IMR-90 (cell line): ENCODE results near the gene GPC5. TPM values are rescaled to one million over a fixed set of nuclear protein-coding genes. Genes with fewer than 3 reads are reported as not detected.
"Not testable (repeated sequence)": the region's sequence is repeated elsewhere in the genome, so short reads cannot be mapped to it uniquely, and the experiment has no call there.

Experiments
- ATAC-seq: fragments of 200-7000 bp; cut with Tn5 transposase; 2 replicates; pipeline ENCODE4 v1.9.1; 2020; ENCODE audit warnings: low read depth, mild to moderate bottlenecking, moderate library complexity
- BruUV-seq: library from RNA; stranded (reverse); fragments of 400-500 nt; replicated peaks from 2 replicates; lab custom pipeline; 2021; lab: Mats Ljungman, UMichigan
- CTCF ChIA-PET: fragments of 300-600 bp; formaldehyde crosslinking; extraction: SDS; loops from one replicate; lab custom pipeline; 2021; ENCODE audit warnings: antibody characterized with exemption; lab: Yijun Ruan, JAX
- POLR2A ChIA-PET: fragments of 300-600 bp; sonication (Branson Sonifier 250); formaldehyde crosslinking; loops from one replicate; lab custom pipeline; 2022; ENCODE audit warnings: antibody characterized with exemption; ENCODE audit not compliant: unreplicated experiment; lab: Charles Lee
- DNase-seq: peaks from one replicate; pipeline ENCODE4 v3.0.0; 2013
- H2AFZ ChIP-seq: replicated peaks from 2 replicates; pipeline ENCODE3; 2013; ENCODE audit warnings: low read length, mild to moderate bottlenecking; ENCODE audit not compliant: poor library complexity
- H2AK5ac ChIP-seq: 2 replicates; pipeline ENCODE4 v1.6.1; 2013; ENCODE audit warnings: low read depth, low read length, inconsistent platforms
- H2AK9ac ChIP-seq: replicated peaks from 2 replicates; pipeline ENCODE3; 2013; ENCODE audit warnings: mild to moderate bottlenecking, low read depth, low read length, moderate library complexity; ENCODE audit not compliant: poor library complexity
- H2BK120ac ChIP-seq: 2 replicates; pipeline ENCODE4 v1.6.1; 2013; ENCODE audit warnings: low read depth, low read length, inconsistent platforms
- H2BK15ac ChIP-seq: 3 replicates; pipeline ENCODE4 v1.6.1; 2013; ENCODE audit warnings: low read depth, low read length, inconsistent platforms
- H2BK20ac ChIP-seq: 2 replicates; pipeline ENCODE4 v1.6.1; 2013; ENCODE audit warnings: low read depth, mild to moderate bottlenecking, inconsistent platforms, low read length, moderate library complexity
- H2BK5ac ChIP-seq: 2 replicates; pipeline ENCODE4 v1.6.1; 2013; ENCODE audit warnings: mild to moderate bottlenecking, low read depth, low read length, inconsistent platforms; ENCODE audit not compliant: poor library complexity, severe bottlenecking
- H3K14ac ChIP-seq: replicated peaks from 2 replicates; pipeline ENCODE4 v1.6.1; 2013; ENCODE audit warnings: low read depth, low read length, inconsistent platforms
- H3K18ac ChIP-seq: 2 replicates; pipeline ENCODE4 v1.6.1; 2013; ENCODE audit warnings: low read depth, low read length, control low read depth
- H3K23ac ChIP-seq: 2 replicates; pipeline ENCODE4 v1.6.1; 2013; ENCODE audit warnings: low read depth, low read length, inconsistent platforms
- H3K27ac ChIP-seq: 2 replicates; pipeline ENCODE4 v1.5.1; 2013; ENCODE audit warnings: mild to moderate bottlenecking, control low read depth, low read length; ENCODE audit not compliant: insufficient read depth
- H3K27me3 ChIP-seq: 2 replicates; pipeline ENCODE4 v1.6.1; 2013; ENCODE audit warnings: low read length; ENCODE audit not compliant: control insufficient read depth, insufficient read depth
- H3K36me3 ChIP-seq: 2 replicates; pipeline ENCODE4 v1.6.1; 2013; ENCODE audit warnings: low read length, mixed read lengths; ENCODE audit not compliant: control insufficient read depth, insufficient read depth
- H3K4ac ChIP-seq: 2 replicates; pipeline ENCODE4 v1.6.1; 2013; ENCODE audit warnings: low read depth, low read length, inconsistent platforms
- H3K4me1 ChIP-seq: 2 replicates; pipeline ENCODE4 v1.6.1; 2013; ENCODE audit warnings: low read length, mixed read lengths; ENCODE audit not compliant: control insufficient read depth, insufficient read depth
- H3K4me2 ChIP-seq: 2 replicates; pipeline ENCODE4 v1.6.1; 2013; ENCODE audit warnings: low read depth, mild to moderate bottlenecking, control low read depth, low read length, moderate library complexity
- H3K4me3 ChIP-seq: 2 replicates; pipeline ENCODE4 v1.5.1; 2013; ENCODE audit warnings: low read depth, mild to moderate bottlenecking, control low read depth, low read length, moderate library complexity; ENCODE audit not compliant: insufficient read depth
- H3K56ac ChIP-seq: 2 replicates; pipeline ENCODE4 v1.6.1; 2013; ENCODE audit warnings: low read length, inconsistent platforms; ENCODE audit not compliant: insufficient read depth; ENCODE audit errors: extremely low read depth
- H3K79me1 ChIP-seq, 2 experiments: 2 replicates each; pipeline ENCODE4 v1.6.1; 2013; ENCODE audit warnings: low read length in 2 of 2, inconsistent platforms in 1 of 2, low read depth in 1 of 2
- H3K9ac ChIP-seq: 2 replicates; pipeline ENCODE4 v1.6.1; 2013; ENCODE audit warnings: low read depth, low read length, control low read depth
- H3K9me1 ChIP-seq: 2 replicates; pipeline ENCODE4 v1.6.1; 2013; ENCODE audit warnings: low read length, inconsistent platforms; ENCODE audit not compliant: insufficient read depth
- H3K9me3 ChIP-seq: 2 replicates; pipeline ENCODE4 v1.6.1; 2013; ENCODE audit warnings: low read length; ENCODE audit not compliant: control insufficient read depth, insufficient read depth
- H4K20me1 ChIP-seq: 2 replicates; pipeline ENCODE4 v1.6.1; 2013; ENCODE audit warnings: low read length, inconsistent platforms; ENCODE audit not compliant: insufficient read depth
- H4K5ac ChIP-seq: 2 replicates; pipeline ENCODE4 v1.6.1; 2013; ENCODE audit warnings: mild to moderate bottlenecking, low read depth, low read length, control low read depth
- H4K8ac ChIP-seq, 2 experiments: 2 replicates each; pipeline ENCODE4 v1.6.1; 2013; ENCODE audit warnings: low read depth in 2 of 2, low read length in 2 of 2, control low read depth in 1 of 2, inconsistent platforms in 1 of 2
- H4K91ac ChIP-seq: 2 replicates; pipeline ENCODE4 v1.6.1; 2013; ENCODE audit warnings: low read depth, low read length, inconsistent platforms; ENCODE audit not compliant: insufficient read depth
- whole genome bisulfite sequencing, 2 experiments: methylation state at CpG; one replicate each; pipeline versions ENCODE4 v1.1.5 to v1.1.7; 2013; ENCODE audit warnings: missing lambda C conversion rate in 2 of 2; ENCODE audit not compliant: insufficient read length in 1 of 2; ENCODE audit errors: extremely low coverage in 2 of 2; 5-methylcytosine and 5-hydroxymethylcytosine counted together
- dilution Hi-C: fragments of 300-500 bp; cut with HindIII; formaldehyde crosslinking; loops from one replicate; pipeline ENCODE4 v1.14.3; 2018; ENCODE audit warnings: low sequenced_read_pairs; ENCODE audit not compliant: unreplicated experiment
- in situ Hi-C: fragments of 300-500 bp; cut with MboI; formaldehyde crosslinking; loops from 3 replicates; pipeline ENCODE4 v1.14.3; 2019; ENCODE audit warnings: low sequenced_read_pairs, inconsistent platforms, mixed read lengths
- intact Hi-C: fragments of 100-400 bp; cut with micrococcal nuclease; formaldehyde crosslinking; loops from 2 replicates; pipeline ENCODE4 v1.10.0; 2022
- polyA plus RNA-seq, 3 experiments: library from polyadenylated mRNA; depleted of rRNA; stranded (reverse); fragments of >200 nt; gene quantifications; 2 replicates each; pipeline ENCODE4 v1.2.3, GENCODE V29; 2012; ENCODE audit warnings: low replicate concordance in 1 of 3
- total RNA-seq: library from RNA; depleted of rRNA; stranded (reverse); fragments of >200 nt; gene quantifications from 2 replicates; pipeline ENCODE4 v1.2.3, GENCODE V29; 2012

The GPC5 gene
- total and polyA plus RNA-seq, 2 of the 4 experiments (the other 2 are of a cell fraction) = 0.94 to 1.8 TPM

GRCh38 chr13:91352891-91353290, 45.5 kb upstream of the GPC5 start:
- H3K9me1 ChIP-seq, POLR2A ChIA-PET, H3K27ac ChIP-seq, H3K4me2 ChIP-seq, H2BK120ac ChIP-seq, H2BK5ac ChIP-seq, H4K5ac ChIP-seq, H2AFZ ChIP-seq, H3K4ac ChIP-seq, CTCF ChIA-PET, H4K8ac ChIP-seq, H2BK20ac ChIP-seq, H3K9me3 ChIP-seq, H3K27me3 ChIP-seq, BruUV-seq, in situ Hi-C loops, H2BK15ac ChIP-seq, intact Hi-C loops, H3K56ac ChIP-seq, H3K23ac ChIP-seq, DNase-seq, H4K91ac ChIP-seq, H3K18ac ChIP-seq, H3K4me3 ChIP-seq, H2AK9ac ChIP-seq, H2AK5ac ChIP-seq, dilution Hi-C loops, H3K9ac ChIP-seq, H3K14ac ChIP-seq, ATAC-seq, H3K4me1 ChIP-seq: not testable (repeated sequence)
- H4K20me1 ChIP-seq = peaks cover 16% of the 10 kb centered on the region
- peaks cover 15% of the 10 kb centered on the region for H3K36me3 ChIP-seq
- WGBS, 2 experiments = no CpG with 5 or more reads among the region's 7 CpGs
- peaks cover 13 to 26% of the 10 kb centered on the region in 2 experiments for H3K79me1 ChIP-seq
